Epithelial cell of esophagus (primary cell): ENCODE measurements around the gene PTDSS2.
A peak's percentile ranks its signal among the peaks of the same experiment; 100 is the strongest.

ENCODE experiments used
- DNase-seq: peaks from one replicate; pipeline ENCODE4 v3.0.0; 2010; ENCODE audit warnings: low read depth
- H3K4me3 ChIP-seq: 2 replicates; pipeline ENCODE4 v1.5.1; 2011; ENCODE audit warnings: mild to moderate bottlenecking, low read length, control low read depth
- TF ChIP-seq, protein P1 (sequence below): IDR thresholded peaks from 2 replicates; pipeline ENCODE4 v1.5.1; 2011; ENCODE audit warnings: low read depth, mild to moderate bottlenecking, low read length, control low read depth, inconsistent platforms; ENCODE audit not compliant: insufficient read depth; ENCODE audit errors: missing control alignments

The PTDSS2 gene

GRCh38 chr11:469684-470560, 19.8 kb downstream of the PTDSS2 start:
- TF ChIP-seq, protein P1, sequence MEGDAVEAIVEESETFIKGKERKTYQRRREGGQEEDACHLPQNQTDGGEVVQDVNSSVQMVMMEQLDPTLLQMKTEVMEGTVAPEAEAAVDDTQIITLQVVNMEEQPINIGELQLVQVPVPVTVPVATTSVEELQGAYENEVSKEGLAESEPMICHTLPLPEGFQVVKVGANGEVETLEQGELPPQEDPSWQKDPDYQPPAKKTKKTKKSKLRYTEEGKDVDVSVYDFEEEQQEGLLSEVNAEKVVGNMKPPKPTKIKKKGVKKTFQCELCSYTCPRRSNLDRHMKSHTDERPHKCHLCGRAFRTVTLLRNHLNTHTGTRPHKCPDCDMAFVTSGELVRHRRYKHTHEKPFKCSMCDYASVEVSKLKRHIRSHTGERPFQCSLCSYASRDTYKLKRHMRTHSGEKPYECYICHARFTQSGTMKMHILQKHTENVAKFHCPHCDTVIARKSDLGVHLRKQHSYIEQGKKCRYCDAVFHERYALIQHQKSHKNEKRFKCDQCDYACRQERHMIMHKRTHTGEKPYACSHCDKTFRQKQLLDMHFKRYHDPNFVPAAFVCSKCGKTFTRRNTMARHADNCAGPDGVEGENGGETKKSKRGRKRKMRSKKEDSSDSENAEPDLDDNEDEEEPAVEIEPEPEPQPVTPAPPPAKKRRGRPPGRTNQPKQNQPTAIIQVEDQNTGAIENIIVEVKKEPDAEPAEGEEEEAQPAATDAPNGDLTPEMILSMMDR, result peak; percentile 33
- peak overlapping the region; percentile 22 for H3K4me3 ChIP-seq
- DNase-seq, result peak; percentile 46

- TF ChIP-seq, protein P1, result no peak
- no peak overlapping the region for H3K4me3 ChIP-seq
- no peak for DNase-seq
Measured at GRCh38 chr11:471468-472145, 21.5 kb downstream of the PTDSS2 start.

DNA sequence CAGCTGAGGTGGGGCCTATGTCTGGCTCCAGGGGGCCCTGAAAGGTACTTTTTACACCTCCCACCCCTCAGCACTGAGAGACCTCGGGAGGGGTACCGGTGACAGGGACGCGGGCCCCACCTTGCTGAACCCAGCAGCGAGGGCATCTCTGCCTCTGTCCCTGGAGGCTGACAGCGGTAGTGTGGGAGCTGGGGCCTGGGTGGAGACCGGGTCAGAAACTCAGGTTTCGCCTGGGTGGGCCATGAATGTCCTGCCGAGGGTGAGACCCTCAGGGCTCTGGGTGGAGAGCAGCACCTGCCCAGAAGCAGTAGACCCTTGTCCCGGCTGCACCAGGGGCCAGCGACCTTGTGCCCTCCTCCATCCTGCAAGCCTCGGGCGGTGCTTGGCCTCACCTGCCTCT, 22.2 kb downstream of the PTDSS2 start:
- no peak for DNase-seq
- TF ChIP-seq, protein P1, result no peak
- H3K4me3 ChIP-seq, result no peak overlapping the region

DNA sequence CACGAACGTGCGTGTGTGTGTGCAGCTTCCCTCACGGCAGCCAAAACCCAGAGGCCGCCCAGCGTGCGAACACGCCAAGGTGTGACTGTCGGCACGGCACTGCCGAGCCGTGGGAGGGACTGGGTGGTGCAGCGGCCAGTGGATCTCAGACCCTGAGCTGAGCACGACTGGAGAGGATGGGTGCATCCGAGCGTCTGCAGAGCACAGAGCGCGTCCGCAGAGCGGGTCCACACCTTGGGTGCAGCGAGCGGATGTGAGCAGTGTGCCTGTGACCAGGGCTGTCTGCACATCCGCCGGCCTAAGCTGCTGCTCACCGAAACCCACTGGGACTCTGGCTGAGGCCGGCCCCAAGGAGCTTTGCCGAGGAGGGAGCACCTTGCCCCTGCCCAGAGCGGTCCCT, 22.7 kb downstream of the PTDSS2 start:
- DNase-seq, result no peak
- H3K4me3 ChIP-seq, result no peak overlapping the region
- TF ChIP-seq, protein P1, result no peak

DNA sequence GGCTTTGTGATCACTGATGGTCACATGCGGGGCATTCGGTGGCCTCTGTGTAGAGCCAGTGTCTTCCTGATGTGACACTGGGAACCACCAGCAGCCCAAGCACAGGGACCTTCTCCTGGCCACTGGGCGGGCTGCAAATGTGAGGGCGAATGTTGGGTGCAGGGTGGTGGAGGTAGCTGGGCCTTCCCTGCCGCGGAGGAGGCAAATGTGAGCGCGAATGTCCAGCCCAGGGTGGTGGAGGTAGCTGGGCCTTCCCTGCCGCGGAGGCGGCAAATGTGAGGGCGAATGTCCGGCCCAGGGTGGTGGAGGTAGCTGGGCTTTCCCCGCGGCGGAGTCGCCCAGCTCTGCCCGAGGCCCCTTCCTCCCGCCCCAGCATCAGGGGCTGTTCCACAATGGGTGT, 23.3 kb downstream of the PTDSS2 start:
- no peak for DNase-seq
- TF ChIP-seq, protein P1, result no peak
- H3K4me3 ChIP-seq, result no peak overlapping the region

- H3K4me3 ChIP-seq, result no peak overlapping the region
- TF ChIP-seq, protein P1, result no peak
- DNase-seq, result no peak
Measured at GRCh38 chr11:473962-474785, 24.1 kb downstream of the PTDSS2 start.
